Esophagus squamous epithelium (tissue), 5 donors: Measurements from ENCODE around the gene PBX2. TPM values are rescaled to one million over a fixed set of nuclear protein-coding genes. Genes with fewer than 3 reads are reported as not detected.

ENCODE experiments used
- DNase-seq: peaks from one replicate; lab custom pipeline; 2025; lab: John Stamatoyannopoulos, UW
- H3K27ac ChIP-seq, 4 donors: fragments of 200-600 bp; sonication (generic); one replicate each; pipeline ENCODE4 v1.5.1; 2016 to 2019; ENCODE audit warnings: mild to moderate bottlenecking in 1 of 4
- H3K27me3 ChIP-seq, 4 donors: fragments of 200-600 bp; sonication (generic); 1 replicate in 3 of 4; 2 replicates in 1 of 4; pipeline versions ENCODE4 v1.5.1 to v1.6.0; 2017 to 2021; ENCODE audit warnings: antibody characterized with exemption in 1 of 4
- H3K36me3 ChIP-seq, 3 donors: fragments of 200-600 bp; sonication (generic); one replicate each; pipeline ENCODE4 v1.5.1; 2016 to 2019
- H3K4me1 ChIP-seq, 3 donors: fragments of 200-600 bp; sonication (generic); one replicate each; pipeline ENCODE4 v1.5.1; 2017 to 2019
- H3K4me3 ChIP-seq, 4 donors: fragments of 200-600 bp; sonication (generic); 1 replicate in 3 of 4; 2 replicates in 1 of 4; pipeline ENCODE4 v1.5.1; 2016 to 2019; ENCODE audit warnings: mild to moderate bottlenecking in 2 of 4, moderate library complexity in 1 of 4
- H3K9me3 ChIP-seq, 3 donors: fragments of 200-600 bp; sonication (generic); one replicate each; pipeline ENCODE4 v1.5.1; 2016 to 2019
- POLR2A ChIP-seq, 4 donors: fragments of 450-650 bp; IDR thresholded peaks; one replicate each; pipeline ENCODE4 v1.6.1; 2017; ENCODE audit warnings: antibody characterized with exemption in 4 of 4, mild to moderate bottlenecking in 4 of 4, moderate library complexity in 3 of 4
- WGBS, 2 donors: methylation state at CpG; one replicate each; pipeline ENCODE4 v1.1.5; 2018; 5-methylcytosine and 5-hydroxymethylcytosine counted together
- intact Hi-C: fragments of 100-400 bp; cut with DNase I; formaldehyde crosslinking; loops from one replicate; pipeline ENCODE4 v1.15.0; 2022
- total RNA-seq, 4 donors: library from RNA; depleted of rRNA; stranded (reverse); fragments of >200 nt; gene quantifications; one replicate each; pipeline ENCODE4 v1.1.0, GENCODE V29; 2016
- TF ChIP-seq, protein P1 (sequence below), 6 experiments: fragments of 450-650 bp in 4 of 6; fragments of 200-600 bp in 2 of 6; sonication (generic) in 2 of 6; IDR thresholded peaks; one replicate each; pipeline ENCODE4 v1.5.1; 2016 to 2019; ENCODE audit warnings: antibody characterized with exemption in 6 of 6, mild to moderate bottlenecking in 4 of 6, moderate library complexity in 4 of 6
- donor health status: DM: yes; HTN: yes; CAD: no.

The PBX2 gene
- total RNA-seq, 4 donors from 2014 or later, result 27.1 to 40.2 (median 28.9) TPM

DNA sequence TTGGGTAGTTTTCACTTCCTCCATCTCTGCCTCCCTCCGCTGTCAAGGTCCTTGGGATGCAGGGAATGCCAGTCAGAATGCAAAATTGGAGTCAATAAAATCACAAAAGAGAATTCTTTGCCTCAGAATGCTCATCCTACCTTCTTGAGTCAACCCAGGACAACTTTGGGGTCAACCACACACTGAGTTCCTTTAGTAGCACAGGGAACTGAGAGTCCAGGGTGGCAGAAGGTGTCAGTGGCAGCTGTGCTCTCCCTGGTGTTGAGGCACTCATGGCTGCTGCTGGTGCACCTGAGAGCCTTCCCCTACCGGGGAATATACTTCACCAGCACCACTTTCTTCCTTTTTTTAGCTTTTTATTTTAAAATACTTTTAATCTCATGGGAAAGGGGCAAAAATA, 34.7 kb upstream of the PBX2 start:
- Histone ChIP-seq H3K4me1 (peaks cover 5 to 25% (median 6%) of the 10 kb centered on the region in 3 donors), H3K36me3 (no peaks in the 10 kb centered on the region), H3K9me3 (no peaks in the 10 kb centered on the region), H3K4me3 (no peak overlapping the region), H3K27ac (no peak overlapping the region), H3K27me3 (no peaks in the 10 kb centered on the region)
- TF ChIP-seq POLR2A (IDR thresholded peaks at IDR 0.05), result no peak
- TF ChIP-seq, protein P1, sequence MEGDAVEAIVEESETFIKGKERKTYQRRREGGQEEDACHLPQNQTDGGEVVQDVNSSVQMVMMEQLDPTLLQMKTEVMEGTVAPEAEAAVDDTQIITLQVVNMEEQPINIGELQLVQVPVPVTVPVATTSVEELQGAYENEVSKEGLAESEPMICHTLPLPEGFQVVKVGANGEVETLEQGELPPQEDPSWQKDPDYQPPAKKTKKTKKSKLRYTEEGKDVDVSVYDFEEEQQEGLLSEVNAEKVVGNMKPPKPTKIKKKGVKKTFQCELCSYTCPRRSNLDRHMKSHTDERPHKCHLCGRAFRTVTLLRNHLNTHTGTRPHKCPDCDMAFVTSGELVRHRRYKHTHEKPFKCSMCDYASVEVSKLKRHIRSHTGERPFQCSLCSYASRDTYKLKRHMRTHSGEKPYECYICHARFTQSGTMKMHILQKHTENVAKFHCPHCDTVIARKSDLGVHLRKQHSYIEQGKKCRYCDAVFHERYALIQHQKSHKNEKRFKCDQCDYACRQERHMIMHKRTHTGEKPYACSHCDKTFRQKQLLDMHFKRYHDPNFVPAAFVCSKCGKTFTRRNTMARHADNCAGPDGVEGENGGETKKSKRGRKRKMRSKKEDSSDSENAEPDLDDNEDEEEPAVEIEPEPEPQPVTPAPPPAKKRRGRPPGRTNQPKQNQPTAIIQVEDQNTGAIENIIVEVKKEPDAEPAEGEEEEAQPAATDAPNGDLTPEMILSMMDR (IDR thresholded peaks at IDR 0.05), result no peak
- 63 to 72% methylated on average over 1 to 2 of the region's 2 CpGs for WGBS, 2 donors
- DNase-seq, result no peak
- intact Hi-C loops, result no loop called here

DNA sequence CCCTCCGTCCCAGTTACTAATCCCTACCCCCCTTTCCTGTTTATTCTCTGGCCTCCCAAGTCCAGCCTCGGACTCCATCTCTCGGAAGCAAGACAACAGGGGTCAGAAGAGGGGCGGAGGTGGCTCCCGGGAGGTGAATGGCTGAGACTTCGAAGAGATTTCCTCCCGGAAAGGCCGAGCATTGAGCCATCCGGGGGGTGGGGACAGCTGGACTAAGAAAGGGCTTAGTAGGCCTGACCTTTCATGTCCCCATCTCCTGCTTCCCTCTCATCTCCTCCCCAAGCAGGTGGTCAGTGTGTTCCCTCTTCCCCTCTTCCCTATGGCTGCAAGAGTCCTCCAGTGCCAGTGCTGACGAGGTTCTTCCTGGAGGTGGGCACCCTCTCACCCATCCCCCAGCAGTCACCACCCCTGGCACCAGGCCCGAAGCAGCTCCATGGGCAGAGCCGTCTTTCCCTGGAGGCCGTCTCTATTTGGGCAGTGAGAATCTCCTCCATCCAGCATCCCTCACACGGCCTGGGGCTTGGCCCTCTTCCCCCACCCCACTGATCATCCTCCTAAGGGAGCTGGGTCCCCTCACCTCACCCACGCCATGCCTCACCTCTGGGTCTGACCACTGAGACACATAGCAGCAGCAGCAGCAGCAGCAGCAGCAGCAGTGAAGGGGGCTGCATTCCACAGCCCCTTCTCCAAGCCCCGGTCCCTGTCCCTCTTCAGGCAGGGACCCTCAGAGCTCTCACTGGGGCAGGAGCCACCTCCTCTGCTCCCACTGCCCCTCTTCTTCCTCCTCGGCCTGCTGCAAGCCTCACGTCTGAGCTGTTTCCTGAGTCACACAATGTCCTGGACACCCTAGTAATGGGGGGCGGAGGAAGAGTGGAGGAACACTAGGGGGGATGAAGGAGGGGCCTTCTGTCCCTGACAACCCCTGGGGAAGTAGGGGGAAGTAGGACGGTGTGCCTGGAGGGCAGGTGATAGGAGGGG, 33.5 kb upstream of the PBX2 start, which contains the start of gene NOTCH4:
Gene NOTCH4 (minus strand): TSS at position 810 of the 978 bp plus-strand sequence. CDS start 139 bp downstream, at position 671.
- Histone ChIP-seq H3K27me3 (no peaks in the 10 kb centered on the region), H3K27ac (peak within 1 kb of the TSS; percentile 24 to 73 (median 66)), H3K4me3 (peak within 1 kb of the TSS; percentile 1 to 55 (median 24)), H3K9me3 (no peaks in the 10 kb centered on the region), H3K4me1 (peaks cover 5 to 25% (median 6%) of the 10 kb centered on the region in 3 donors), H3K36me3 (no peaks in the 10 kb centered on the region)
- intact Hi-C loops, result no loop called here
- DNase-seq, result no peak
- WGBS, 2 donors, result 28 to 37% methylated on average over 6 to 7 of the region's 20 CpGs
- TF ChIP-seq, protein P1 (IDR thresholded peaks at IDR 0.05), result no peak

DNA sequence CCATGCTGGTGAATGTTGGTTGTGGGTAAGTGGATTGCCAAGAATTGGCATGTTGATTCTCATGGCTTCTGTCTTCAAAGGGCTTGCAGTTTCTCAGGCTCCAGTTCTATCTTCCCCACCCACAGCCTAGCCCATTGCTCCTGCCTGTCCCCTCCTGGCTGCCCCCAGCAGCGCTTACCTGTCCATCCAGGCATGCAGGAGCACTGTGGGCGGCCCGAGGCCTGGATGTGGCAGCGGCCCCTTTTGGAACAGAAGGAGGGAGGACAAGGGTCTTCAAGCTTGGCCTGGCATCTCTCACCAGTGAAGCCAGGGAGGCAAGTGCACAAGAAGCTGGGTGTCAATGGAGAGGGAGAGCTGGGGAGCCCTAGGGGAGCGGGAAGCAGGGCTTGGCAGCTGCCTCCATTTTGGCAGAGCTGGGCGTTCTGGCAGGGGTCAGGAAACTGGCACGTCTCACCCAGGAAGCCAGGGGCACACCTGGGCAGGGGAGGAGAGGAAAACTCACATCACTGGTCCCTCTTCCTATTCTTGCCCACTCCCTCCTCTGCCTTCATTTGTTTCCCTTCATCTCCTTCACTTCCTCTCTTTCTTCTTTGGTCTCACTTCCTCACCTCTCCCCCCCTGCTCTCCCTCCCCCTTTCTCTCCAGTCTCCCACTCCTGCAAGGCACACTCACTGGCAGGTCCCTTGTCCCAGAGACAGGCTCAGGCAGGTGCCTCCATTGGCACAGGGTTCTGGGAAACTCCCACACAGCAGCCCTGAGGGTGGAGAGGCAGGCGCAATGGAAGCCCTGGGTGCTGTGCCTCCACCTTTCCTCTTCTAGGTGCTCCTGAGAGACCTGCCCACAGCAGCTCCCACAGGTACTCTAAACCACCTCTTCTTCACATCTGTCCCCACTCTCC, 32.6 kb upstream of the PBX2 start:
- peak overlapping the region; percentile 1 to 55 (median 24) for H3K4me3 ChIP-seq
- no peak for DNase-seq

DNA sequence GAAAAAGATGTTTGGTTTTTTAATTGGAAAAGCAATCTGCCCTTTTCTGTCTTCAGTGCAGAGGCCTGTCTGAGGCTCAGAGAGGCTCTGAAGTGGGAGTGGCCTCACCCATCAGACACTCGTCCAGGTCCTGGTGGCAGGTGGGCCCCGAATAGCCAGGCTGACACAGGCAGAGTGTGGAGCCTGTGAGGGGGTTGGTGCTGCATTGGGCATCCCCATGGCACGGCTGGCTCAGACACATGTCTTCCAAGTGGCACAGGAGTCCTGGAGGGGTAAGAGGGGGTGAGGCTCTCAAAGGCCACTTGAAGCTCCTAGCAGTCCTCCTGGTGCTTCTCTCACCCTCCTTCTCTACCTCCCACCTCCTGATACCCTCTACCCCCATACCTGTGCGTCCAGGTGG, 30.0 kb upstream of the PBX2 start:
- no peaks in the 10 kb centered on the region for H3K36me3 ChIP-seq

More for the DNA sequence above, 32.6 kb upstream of the PBX2 start:
- WGBS, 2 donors, result 33 to 36% methylated on average over 4 to 5 of the region's 8 CpGs
- H3K4me1 ChIP-seq, result peaks cover 5 to 25% (median 6%) of the 10 kb centered on the region in 3 donors
- no peaks in the 10 kb centered on the region for H3K27me3 ChIP-seq
- H3K27ac ChIP-seq, result peak overlapping the region; percentile 24 to 73 (median 66)
- H3K36me3 ChIP-seq, result no peaks in the 10 kb centered on the region
- H3K9me3 ChIP-seq, result no peaks in the 10 kb centered on the region
- no peak for TF ChIP-seq POLR2A (IDR thresholded peaks at IDR 0.05)
- TF ChIP-seq, protein P1 (IDR thresholded peaks at IDR 0.05), result no peak
- intact Hi-C loops, result no loop called here

More for the DNA sequence above, 30.0 kb upstream of the PBX2 start:
- no peak overlapping the region for H3K27ac ChIP-seq
- peaks cover 5 to 25% (median 6%) of the 10 kb centered on the region in 3 donors for H3K4me1 ChIP-seq
- H3K4me3 ChIP-seq, result no peak overlapping the region
- intact Hi-C loops, result no loop called here
- H3K9me3 ChIP-seq, result no peaks in the 10 kb centered on the region
- WGBS, 2 donors, result 50 to 82% methylated on average over 3 of the region's 4 CpGs
- TF ChIP-seq POLR2A (IDR thresholded peaks at IDR 0.05), result no peak
- TF ChIP-seq, protein P1 (IDR thresholded peaks at IDR 0.05), result no peak
- no peak for DNase-seq
- H3K27me3 ChIP-seq, result no peaks in the 10 kb centered on the region
